ENCODE results near the gene NBEA.
A peak's percentile ranks its signal among the peaks of the same experiment; 100 is the strongest.

The NBEA gene

DNA sequence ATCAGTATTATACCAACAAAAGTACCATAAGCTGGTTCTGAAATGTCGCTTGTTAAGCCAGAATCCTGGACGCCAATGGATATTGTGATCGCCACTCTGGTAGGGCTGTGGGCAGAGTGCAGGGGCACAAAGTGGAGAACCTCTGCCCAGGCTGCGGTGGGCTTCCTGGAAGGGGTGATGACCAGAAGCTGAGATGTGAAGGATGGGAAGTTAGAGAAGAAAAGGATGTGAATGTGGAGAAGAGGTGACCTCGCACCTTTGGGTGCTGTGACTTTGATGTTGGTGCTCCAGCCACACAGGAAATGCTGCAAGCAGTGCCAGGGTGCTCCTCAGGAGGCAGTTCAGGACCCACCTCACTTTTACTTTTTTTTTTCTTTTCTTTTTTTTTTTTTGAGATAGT is 742.4 kb downstream of the NBEA start:
- Histone ChIP-seq H3K27me3 (ENCODE audit: insufficient read depth, low read length) (no peaks in the 10 kb centered on the region; the same call in 1 of the 2 replicates), H3K27ac (ENCODE audit: low read depth, low read length) (no peak overlapping the region), H3K4me1 (ENCODE audit: control insufficient read depth, insufficient read depth, low read length, unreplicated experiment) (no peaks in the 10 kb centered on the region), H2AFZ (ENCODE audit: low read length, unreplicated experiment) (no peak overlapping the region), H3K4me3 (ENCODE audit: low read depth, low read length) (no peak overlapping the region), H3K36me3 (ENCODE audit: insufficient read depth, low read length) (no peaks in the 10 kb centered on the region), H3K79me2 (ENCODE audit: control insufficient read depth, insufficient read depth, low read length, unreplicated experiment) (no peaks in the 10 kb centered on the region)

DNA sequence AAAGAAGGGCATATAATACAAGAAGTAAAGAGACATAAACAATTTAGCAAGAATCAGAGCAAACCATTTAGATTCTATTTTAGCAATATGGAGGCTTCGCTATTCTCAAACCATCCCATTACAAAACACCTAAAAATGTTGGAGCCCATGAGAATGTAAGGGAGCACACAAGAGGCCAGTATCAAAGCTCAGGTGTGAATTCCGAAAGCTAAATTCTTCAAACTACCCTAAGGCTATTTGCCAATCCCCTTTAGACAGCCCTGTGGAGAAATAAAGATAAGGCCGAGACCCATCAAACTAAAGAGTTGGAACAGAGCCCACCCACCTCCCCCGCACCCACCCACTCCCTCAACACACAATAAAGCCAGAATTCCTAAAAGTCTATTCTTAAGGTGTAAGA is 745.3 kb downstream of the NBEA start:
- H3K4me1 ChIP-seq (ENCODE audit: control insufficient read depth, insufficient read depth, low read length, unreplicated experiment), result no peaks in the 10 kb centered on the region
- H3K4me3 ChIP-seq (ENCODE audit: low read depth, low read length), result no peak overlapping the region
- no peak overlapping the region for H2AFZ ChIP-seq (ENCODE audit: low read length, unreplicated experiment)
- H3K36me3 ChIP-seq (ENCODE audit: insufficient read depth, low read length), result no peaks in the 10 kb centered on the region
- H3K79me2 ChIP-seq (ENCODE audit: control insufficient read depth, insufficient read depth, low read length, unreplicated experiment), result no peaks in the 10 kb centered on the region
- H3K27me3 ChIP-seq (ENCODE audit: insufficient read depth, low read length), result no peaks in the 10 kb centered on the region; the same call in 1 of the 2 replicates
- H3K27ac ChIP-seq (ENCODE audit: low read depth, low read length), result no peak overlapping the region

DNA sequence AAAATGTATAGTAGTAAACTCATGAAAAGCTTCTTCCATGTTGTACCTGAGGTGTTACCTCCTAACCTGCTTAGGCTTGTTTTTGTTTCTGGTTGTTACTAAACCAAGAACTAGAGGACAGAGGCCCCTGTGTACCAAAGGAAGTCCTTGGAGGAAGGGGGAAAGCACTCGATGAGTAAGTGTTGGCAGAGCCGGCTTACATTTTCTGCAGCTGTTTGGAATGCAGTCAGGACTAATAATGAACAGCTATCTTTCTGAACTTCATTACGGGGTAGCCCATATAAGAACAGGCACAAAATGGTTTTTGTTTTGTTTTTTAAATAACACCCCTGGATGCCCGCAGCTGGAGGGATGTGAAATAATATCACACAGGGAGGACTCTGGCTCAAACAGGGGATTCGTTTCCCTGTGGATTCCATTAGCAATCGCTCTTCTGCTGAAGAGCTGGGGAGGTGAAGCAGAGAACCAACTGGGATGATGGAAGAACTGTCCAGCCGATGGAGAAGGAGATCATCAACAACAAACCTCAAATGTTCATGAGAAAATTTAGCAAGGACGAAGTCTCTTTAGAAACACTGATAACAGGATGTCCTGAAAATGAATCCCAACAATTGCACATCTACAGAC is 748.6 kb downstream of the NBEA start:
- no peaks in the 10 kb centered on the region for H3K36me3 ChIP-seq (ENCODE audit: insufficient read depth, low read length)
- no peaks in the 10 kb centered on the region for H3K4me1 ChIP-seq (ENCODE audit: control insufficient read depth, insufficient read depth, low read length, unreplicated experiment)
- H3K79me2 ChIP-seq (ENCODE audit: control insufficient read depth, insufficient read depth, low read length, unreplicated experiment), result no peaks in the 10 kb centered on the region
- H3K4me3 ChIP-seq (ENCODE audit: low read depth, low read length), result peak overlapping the region; percentile 35; the same call in 1 of the 2 replicates
- no peak overlapping the region for H3K27ac ChIP-seq (ENCODE audit: low read depth, low read length)
- H2AFZ ChIP-seq (ENCODE audit: low read length, unreplicated experiment), result peak overlapping the region; percentile 11
- no peaks in the 10 kb centered on the region for H3K27me3 ChIP-seq (ENCODE audit: insufficient read depth, low read length)

DNA sequence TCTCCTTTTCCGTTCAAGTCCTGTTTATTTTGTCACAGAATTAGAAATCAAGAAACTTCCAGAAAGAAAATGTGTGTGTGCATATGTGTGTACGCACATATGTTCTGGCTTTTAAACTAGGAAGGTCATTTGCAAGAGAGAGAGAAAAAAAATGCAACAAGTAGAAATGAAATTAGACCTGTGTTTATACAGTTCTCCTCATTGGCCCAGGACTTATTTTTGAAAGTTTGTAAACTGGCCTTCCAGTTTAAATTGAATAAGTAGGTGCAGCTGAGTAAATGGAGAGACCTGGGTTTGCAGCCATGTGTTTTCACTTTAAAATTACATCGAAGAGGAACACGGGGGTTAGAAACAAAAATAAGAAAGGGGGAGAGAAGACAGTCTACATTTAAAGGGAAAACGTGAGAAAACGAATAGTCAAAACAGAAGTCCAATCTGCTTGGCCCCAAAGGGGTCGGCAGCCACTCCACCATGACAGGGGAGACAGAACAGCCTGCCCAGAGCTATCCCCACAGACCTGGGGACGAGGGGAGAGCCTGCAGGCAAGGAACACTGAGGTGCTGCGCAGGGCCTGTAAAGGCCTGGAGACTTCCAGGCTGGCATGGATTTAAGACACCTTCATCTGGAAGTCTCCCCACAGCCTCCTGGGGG is 751.2 kb downstream of the NBEA start:
- Histone ChIP-seq H3K27me3 (ENCODE audit: insufficient read depth, low read length) (no peaks in the 10 kb centered on the region), H3K27ac (ENCODE audit: low read depth, low read length) (no peak overlapping the region), H3K4me3 (ENCODE audit: low read depth, low read length) (no peak overlapping the region), H3K36me3 (ENCODE audit: insufficient read depth, low read length) (no peaks in the 10 kb centered on the region), H3K4me1 (ENCODE audit: control insufficient read depth, insufficient read depth, low read length, unreplicated experiment) (no peaks in the 10 kb centered on the region), H2AFZ (ENCODE audit: low read length, unreplicated experiment) (peak overlapping the region; percentile 23), H3K79me2 (ENCODE audit: control insufficient read depth, insufficient read depth, low read length, unreplicated experiment) (no peaks in the 10 kb centered on the region)

DNA sequence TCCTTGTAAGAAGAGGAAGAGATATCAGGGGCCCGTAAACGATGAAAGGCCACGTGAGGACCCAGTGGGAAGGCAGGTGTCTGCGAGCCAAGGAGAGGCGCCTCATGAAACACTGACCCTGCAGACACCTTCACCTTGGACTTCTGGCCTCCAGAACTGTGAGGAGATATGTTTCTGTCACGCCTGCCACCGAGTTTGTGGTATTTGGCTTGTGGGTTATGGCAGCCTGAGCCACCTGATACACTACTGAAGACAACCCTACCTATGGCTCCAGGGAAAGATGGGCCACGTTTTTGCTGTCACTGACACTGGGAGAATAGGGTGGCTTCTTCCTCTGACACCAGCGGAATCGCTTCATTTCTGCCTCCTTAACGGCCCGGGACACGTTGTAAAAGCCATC is 752.0 kb downstream of the NBEA start:
- H3K4me3 ChIP-seq (ENCODE audit: low read depth, low read length), result no peak overlapping the region
- peaks cover 5% of the 10 kb centered on the region for H3K4me1 ChIP-seq (ENCODE audit: control insufficient read depth, insufficient read depth, low read length, unreplicated experiment)
- H3K36me3 ChIP-seq (ENCODE audit: insufficient read depth, low read length), result no peaks in the 10 kb centered on the region
- H3K27me3 ChIP-seq (ENCODE audit: insufficient read depth, low read length), result no peaks in the 10 kb centered on the region
- H3K27ac ChIP-seq (ENCODE audit: low read depth, low read length), result no peak overlapping the region
- H2AFZ ChIP-seq (ENCODE audit: low read length, unreplicated experiment), result no peak overlapping the region
- no peaks in the 10 kb centered on the region for H3K79me2 ChIP-seq (ENCODE audit: control insufficient read depth, insufficient read depth, low read length, unreplicated experiment)

DNA sequence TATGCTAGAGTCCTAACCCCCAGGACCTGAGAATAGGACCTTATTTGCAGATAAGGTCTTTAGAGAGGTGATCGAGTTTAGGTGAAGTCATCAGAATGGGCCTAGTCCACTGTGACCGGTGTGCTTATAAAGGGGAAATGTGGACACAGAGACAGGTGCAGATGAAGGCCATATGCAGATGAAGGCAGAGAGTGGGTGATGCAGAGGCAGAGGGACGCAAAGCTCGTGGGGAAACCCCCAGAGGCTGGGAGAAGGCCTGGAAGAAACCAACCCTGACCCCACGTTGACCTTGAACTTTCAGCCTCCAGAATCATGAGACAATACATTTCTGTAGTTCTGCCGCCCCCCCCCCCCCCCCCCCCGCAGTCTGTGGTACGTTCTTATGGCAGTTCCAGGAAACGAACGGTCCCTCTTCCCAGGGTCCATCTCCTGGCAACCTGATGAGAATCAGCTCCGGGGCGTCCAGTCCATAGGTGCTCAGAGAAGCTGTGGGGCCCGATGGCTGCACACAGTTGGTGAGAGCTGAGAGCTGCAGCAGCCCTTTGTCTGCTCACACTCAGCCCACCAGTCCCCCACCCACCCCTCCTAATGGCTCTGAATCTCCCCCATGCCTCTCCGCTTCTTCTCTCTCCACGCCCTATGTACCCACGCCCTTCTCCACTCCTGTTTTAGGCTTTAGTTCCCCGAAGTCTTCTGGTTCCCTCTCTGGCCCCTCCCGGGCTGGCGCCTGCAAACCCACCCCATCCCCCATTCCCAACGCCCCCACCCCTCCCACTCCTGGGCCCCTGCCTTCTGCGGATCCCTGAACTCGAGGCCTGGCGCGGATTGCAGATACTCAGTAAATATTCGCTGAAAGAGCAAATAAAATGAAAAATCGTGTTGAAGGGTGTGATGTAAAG is 752.7 kb downstream of the NBEA start:
- Histone ChIP-seq H3K4me1 (ENCODE audit: control insufficient read depth, insufficient read depth, low read length, unreplicated experiment) (peaks cover 13% of the 10 kb centered on the region), H3K79me2 (ENCODE audit: control insufficient read depth, insufficient read depth, low read length, unreplicated experiment) (no peaks in the 10 kb centered on the region), H2AFZ (ENCODE audit: low read length, unreplicated experiment) (no peak overlapping the region), H3K27me3 (ENCODE audit: insufficient read depth, low read length) (no peaks in the 10 kb centered on the region), H3K36me3 (ENCODE audit: insufficient read depth, low read length) (no peaks in the 10 kb centered on the region), H3K27ac (ENCODE audit: low read depth, low read length) (no peak overlapping the region), H3K4me3 (ENCODE audit: low read depth, low read length) (no peak overlapping the region)

DNA sequence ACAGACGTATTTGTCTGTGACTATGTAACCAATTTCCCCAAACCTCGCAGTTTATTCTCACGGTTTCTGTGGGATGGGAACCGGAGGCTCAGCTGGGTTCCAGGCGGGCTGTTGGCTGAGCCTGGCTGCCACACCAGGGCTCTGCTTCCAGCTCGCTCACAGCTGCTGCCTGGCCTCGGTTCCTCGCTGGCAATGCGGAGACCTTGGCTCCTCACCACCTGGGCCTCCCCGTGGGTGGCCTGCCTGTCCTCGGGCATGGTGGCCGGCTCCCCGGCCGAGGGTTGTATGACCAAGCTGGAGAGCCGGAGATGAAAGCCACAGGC is 753.3 kb downstream of the NBEA start:
- Histone ChIP-seq H3K27ac (ENCODE audit: low read depth, low read length) (no peak overlapping the region), H3K4me3 (ENCODE audit: low read depth, low read length) (no peak overlapping the region), H3K36me3 (ENCODE audit: insufficient read depth, low read length) (no peaks in the 10 kb centered on the region), H3K27me3 (ENCODE audit: insufficient read depth, low read length) (no peaks in the 10 kb centered on the region), H3K4me1 (ENCODE audit: control insufficient read depth, insufficient read depth, low read length, unreplicated experiment) (peaks cover 19% of the 10 kb centered on the region), H2AFZ (ENCODE audit: low read length, unreplicated experiment) (no peak overlapping the region), H3K79me2 (ENCODE audit: control insufficient read depth, insufficient read depth, low read length, unreplicated experiment) (no peaks in the 10 kb centered on the region)

DNA sequence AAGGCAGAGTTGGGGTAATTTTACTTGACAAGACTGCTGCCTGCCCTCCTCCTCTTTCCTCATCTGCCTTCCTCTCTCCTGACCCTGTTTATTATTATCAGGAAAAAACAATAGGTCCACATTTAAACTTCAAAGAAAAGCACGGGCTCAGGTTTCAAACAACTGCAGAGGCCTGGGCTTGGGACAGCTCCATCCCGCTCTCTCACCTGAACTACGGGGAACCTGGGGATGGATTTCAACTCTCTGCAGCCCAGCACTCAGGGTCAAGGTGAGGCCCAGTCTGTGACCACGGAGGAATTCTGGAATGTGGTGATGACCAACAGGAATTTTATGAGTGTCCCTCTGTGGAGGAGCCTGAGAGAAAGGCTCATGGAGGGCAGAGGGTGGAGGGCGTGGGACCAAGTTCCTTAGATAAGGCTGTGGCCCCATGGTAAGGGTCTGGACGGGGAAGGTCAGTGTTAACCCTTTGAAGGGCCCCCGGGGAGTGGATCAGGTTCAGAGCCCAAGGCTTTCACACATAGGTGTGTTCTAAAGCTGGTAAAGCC is 755.2 kb downstream of the NBEA start:
- Histone ChIP-seq H3K4me1 (ENCODE audit: control insufficient read depth, insufficient read depth, low read length, unreplicated experiment) (peaks cover 22% of the 10 kb centered on the region), H3K27ac (ENCODE audit: low read depth, low read length) (no peak overlapping the region), H3K36me3 (ENCODE audit: insufficient read depth, low read length) (no peaks in the 10 kb centered on the region), H3K79me2 (ENCODE audit: control insufficient read depth, insufficient read depth, low read length, unreplicated experiment) (no peaks in the 10 kb centered on the region), H2AFZ (ENCODE audit: low read length, unreplicated experiment) (no peak overlapping the region), H3K4me3 (ENCODE audit: low read depth, low read length) (no peak overlapping the region), H3K27me3 (ENCODE audit: insufficient read depth, low read length) (no peaks in the 10 kb centered on the region)

DNA sequence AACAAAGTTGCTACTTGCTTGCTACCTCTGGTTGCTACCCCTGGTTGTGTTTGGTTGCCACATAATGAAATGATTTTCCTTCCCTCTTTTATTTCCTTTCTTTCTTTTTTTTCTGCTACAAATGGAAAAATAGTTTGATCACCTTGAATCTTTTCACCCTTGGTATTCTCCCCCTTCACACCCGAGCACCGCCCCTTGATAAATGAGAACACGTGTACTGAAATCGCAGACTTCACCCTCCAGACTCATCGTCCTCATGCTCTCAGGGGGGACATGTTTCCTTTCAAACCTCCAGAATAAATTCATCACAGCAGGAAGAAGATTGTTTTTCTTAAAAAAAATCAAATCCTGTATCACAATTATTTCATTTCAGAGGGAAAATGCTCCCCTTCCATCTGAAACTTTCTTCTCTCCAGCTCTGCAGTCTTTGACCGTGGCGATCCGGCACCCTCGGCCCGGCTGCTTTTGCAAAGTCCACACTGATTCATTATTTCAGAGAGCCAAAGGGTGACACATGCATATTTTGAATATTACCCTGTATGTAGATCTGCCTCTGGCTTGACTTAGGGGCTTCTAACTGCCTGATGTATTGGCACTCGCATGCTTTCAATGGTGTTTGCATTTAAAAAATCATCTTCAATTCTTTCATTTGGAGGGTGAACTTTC is 757.0 kb downstream of the NBEA start:
- Histone ChIP-seq H3K27ac (ENCODE audit: low read depth, low read length) (peak overlapping the region; percentile 25; the same call in 1 of the 2 replicates), H3K79me2 (ENCODE audit: control insufficient read depth, insufficient read depth, low read length, unreplicated experiment) (no peaks in the 10 kb centered on the region), H3K4me3 (ENCODE audit: low read depth, low read length) (peak overlapping the region; percentile 60), H3K27me3 (ENCODE audit: insufficient read depth, low read length) (no peaks in the 10 kb centered on the region), H2AFZ (ENCODE audit: low read length, unreplicated experiment) (peak overlapping the region; percentile 49), H3K4me1 (ENCODE audit: control insufficient read depth, insufficient read depth, low read length, unreplicated experiment) (peaks cover 22% of the 10 kb centered on the region), H3K36me3 (ENCODE audit: insufficient read depth, low read length) (no peaks in the 10 kb centered on the region)

DNA sequence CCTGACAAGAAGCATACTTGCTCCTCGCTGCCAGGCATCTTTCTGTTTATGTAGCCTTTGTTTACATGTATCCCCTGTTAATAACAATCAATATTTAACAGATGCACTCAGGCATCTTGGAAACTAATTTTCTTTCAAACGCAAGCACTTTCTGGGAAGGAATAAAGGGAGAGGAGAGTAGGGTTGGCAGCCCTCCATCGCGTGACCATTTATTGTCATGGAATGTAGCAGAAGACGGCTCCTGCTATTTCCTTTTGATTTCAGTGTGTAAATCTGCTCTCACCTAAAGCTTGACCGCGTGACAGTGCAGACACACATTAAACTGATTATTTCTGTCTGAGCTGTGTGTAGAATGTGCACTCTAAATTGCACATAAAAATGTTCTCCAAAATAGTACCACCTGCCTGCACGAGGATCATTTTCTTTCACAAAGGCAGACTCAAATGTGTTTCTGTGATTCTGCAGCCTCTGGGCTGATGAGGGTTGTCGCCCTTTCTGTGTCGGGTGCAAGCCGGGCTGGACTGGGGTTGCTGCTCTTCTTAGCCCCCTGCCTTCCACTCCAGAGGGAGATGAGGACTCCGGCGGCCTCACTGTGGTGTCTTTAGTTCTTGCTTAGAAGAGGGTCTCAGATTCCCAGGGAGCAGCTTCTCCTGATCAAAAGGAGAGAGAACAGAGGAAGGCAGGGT is 757.9 kb downstream of the NBEA start:
- Histone ChIP-seq H3K79me2 (ENCODE audit: control insufficient read depth, insufficient read depth, low read length, unreplicated experiment) (no peaks in the 10 kb centered on the region), H3K36me3 (ENCODE audit: insufficient read depth, low read length) (no peaks in the 10 kb centered on the region), H3K4me3 (ENCODE audit: low read depth, low read length) (peak overlapping the region; percentile 60), H2AFZ (ENCODE audit: low read length, unreplicated experiment) (peak overlapping the region; percentile 69), H3K27me3 (ENCODE audit: insufficient read depth, low read length) (no peaks in the 10 kb centered on the region), H3K27ac (ENCODE audit: low read depth, low read length) (peak overlapping the region; percentile 25; the same call in 1 of the 2 replicates), H3K4me1 (ENCODE audit: control insufficient read depth, insufficient read depth, low read length, unreplicated experiment) (peaks cover 22% of the 10 kb centered on the region)
